ENCODE data around the gene SPI1. TPM values are rescaled to one million over a fixed set of nuclear protein-coding genes. Genes with fewer than 3 reads are reported as not detected.

The SPI1 gene
- total RNA-seq, 4 donors from 2014 or later = 2.6 to 15.4 (median 8.8) TPM

DNA sequence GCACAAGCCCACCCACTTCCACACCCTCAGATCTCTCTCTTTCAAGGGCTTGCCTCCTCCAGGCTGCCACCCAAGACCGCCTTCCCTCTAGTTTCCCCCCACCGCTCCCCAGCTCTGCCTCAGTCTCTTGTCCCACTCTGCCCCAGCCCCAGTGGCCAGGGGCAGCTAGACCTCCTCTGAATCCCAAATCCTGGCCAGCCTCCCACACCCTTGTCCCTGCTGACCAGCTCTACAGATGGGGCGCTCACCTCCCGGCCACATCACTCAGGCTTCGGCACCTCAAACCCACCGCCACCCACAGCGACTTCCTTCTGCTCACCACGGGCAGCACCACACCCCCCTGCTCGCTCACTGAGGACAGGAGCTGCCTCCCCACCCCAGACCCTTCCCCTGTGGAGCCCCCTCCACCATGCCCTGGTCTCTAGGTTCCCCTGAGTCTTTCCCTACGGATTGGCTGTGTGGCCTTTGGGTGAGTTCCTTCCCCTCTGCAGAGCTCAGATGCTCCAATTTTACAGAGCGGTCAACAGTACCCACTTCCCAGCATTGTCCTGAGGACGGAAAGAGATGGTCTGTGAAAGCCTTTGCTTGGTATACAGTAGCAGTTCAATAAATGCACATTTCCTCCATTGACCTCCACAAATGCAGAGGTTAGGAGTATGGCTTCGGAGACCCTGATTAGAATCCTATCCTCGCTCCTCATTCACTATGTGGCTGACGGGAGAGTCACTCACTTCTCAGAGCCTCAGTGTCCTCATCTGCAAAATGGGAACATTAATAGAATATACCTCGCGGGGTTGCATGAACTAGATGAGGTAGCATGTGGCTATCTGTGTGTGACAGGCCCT, 11.5 kb upstream of the SPI1 start:
- Histone ChIP-seq H3K9me3 (no peaks in the 10 kb centered on the region), H3K27ac (peak overlapping the region; percentile 65 to 82 (median 70)), H3K27me3 (no peaks in the 10 kb centered on the region), H3K36me3 (no peaks in the 10 kb centered on the region), H3K4me1 (peaks cover 20 to 60% (median 23%) of the 10 kb centered on the region in 3 donors), H3K4me3 (no peak overlapping the region)
- no peak for DNase-seq
- 86 to 90% methylated on average over 14 to 15 of the region's 17 CpGs for WGBS, 2 donors
- intact Hi-C loops (cut with DNase I) = no loop called here
- TF ChIP-seq, protein P1, sequence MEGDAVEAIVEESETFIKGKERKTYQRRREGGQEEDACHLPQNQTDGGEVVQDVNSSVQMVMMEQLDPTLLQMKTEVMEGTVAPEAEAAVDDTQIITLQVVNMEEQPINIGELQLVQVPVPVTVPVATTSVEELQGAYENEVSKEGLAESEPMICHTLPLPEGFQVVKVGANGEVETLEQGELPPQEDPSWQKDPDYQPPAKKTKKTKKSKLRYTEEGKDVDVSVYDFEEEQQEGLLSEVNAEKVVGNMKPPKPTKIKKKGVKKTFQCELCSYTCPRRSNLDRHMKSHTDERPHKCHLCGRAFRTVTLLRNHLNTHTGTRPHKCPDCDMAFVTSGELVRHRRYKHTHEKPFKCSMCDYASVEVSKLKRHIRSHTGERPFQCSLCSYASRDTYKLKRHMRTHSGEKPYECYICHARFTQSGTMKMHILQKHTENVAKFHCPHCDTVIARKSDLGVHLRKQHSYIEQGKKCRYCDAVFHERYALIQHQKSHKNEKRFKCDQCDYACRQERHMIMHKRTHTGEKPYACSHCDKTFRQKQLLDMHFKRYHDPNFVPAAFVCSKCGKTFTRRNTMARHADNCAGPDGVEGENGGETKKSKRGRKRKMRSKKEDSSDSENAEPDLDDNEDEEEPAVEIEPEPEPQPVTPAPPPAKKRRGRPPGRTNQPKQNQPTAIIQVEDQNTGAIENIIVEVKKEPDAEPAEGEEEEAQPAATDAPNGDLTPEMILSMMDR (IDR thresholded peaks at IDR 0.05) = no peak
- TF ChIP-seq POLR2A (IDR thresholded peaks at IDR 0.05) = no peak

DNA sequence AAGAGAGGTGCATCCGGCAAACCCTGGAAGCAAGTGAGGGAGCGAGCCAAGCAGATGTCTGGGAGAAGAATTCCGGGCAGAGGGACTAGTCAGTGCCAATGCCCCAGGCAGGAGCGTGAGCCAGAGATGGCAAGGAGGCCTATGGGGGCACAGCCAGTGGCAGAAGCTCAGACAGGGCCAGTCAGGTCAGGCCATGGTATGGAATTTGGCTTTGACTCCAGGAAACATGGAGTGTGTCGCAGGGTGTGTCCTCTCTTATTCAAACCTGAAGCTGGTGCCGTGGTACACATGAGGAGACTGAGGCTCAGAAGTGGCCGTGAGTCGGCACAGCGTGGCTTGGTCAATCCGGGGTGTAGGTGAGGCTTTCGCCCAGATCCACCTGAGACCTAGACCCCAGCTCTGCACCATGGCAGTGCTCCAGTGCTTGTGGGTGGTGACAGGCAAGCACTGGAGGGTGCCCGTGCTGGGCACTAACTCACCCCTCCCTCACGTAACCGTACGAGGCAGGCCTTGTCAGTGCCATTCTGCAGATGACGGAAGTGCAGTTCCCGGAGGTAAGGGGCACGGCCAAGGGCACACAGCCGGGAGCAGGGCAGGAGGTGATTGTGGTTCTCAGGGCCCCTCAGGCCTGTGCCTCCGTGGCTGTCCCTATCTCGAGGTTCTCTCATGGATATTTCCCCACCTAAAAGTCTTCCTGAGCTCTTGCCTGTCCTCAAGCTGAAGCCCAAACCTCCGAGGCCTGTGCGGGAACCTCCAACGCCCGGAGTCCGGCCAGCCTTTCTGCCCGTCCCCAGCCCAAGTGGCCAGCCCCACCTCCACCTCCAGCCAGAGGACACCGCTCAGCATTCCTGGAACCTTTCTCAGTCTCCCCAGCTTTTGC, 10.6 kb upstream of the SPI1 start:
- intact Hi-C loops (cut with DNase I) = no loop called here
- Histone ChIP-seq H3K27me3 (no peaks in the 10 kb centered on the region), H3K4me3 (peak overlapping the region in 1 of 4 donors; percentile 25), H3K36me3 (no peaks in the 10 kb centered on the region), H3K4me1 (peaks cover 16 to 51% (median 20%) of the 10 kb centered on the region in 3 donors), H3K27ac (peak overlapping the region; percentile 65 to 82 (median 70)), H3K9me3 (no peaks in the 10 kb centered on the region)
- TF ChIP-seq, protein P1 (IDR thresholded peaks at IDR 0.05) = no peak
- no peak for TF ChIP-seq POLR2A (IDR thresholded peaks at IDR 0.05)
- no peak for DNase-seq
- WGBS, 2 donors = 61 to 63% methylated on average over 19 to 26 of the region's 28 CpGs

DNA sequence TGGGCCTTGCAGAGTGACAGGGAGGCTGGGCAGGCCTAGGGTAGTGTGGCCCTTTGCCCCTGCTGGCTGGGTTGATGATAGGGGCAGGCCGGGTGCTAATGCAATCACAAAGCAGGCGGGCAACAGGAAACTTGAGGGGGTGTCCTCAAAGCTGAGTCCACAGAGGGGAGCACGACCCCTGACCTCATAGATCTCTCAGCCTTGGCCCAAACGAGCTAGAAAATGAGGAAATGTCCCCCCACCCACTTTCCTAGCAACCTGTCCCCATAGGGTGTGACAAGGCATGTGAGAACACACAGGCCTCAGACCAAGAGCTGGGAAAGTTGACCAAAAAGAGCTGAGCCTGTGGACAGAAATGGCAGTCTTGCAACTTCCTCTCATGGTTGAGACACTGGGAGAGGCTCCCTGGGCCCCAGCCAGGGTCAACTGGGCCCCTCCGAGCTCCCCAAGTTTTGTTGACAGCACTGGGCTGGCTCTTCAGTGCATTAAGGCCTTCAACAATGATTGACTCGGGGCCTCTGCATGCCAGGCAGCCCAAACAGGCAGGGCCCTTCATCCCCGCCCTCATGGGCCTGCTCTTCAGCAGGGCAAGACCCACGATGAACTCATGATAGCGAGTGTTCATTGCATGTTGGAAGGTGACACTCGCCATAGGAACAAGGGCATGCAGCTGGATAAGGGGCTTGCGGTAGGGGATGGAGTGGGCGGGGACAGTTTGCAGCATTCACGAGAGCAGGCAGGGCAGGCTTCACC, 9.8 kb upstream of the SPI1 start:
- Histone ChIP-seq H3K4me3 (no peak overlapping the region), H3K27ac (peak overlapping the region; percentile 65 to 82 (median 70)), H3K4me1 (peaks cover 15 to 44% (median 20%) of the 10 kb centered on the region in 3 donors), H3K27me3 (no peaks in the 10 kb centered on the region), H3K36me3 (no peaks in the 10 kb centered on the region), H3K9me3 (no peaks in the 10 kb centered on the region)
- intact Hi-C loops (cut with DNase I) = no loop called here
- 53 to 54% methylated on average over 6 to 7 of the region's 13 CpGs for WGBS, 2 donors
- no peak for DNase-seq
- no peak for TF ChIP-seq POLR2A (IDR thresholded peaks at IDR 0.05)
- TF ChIP-seq, protein P1 (IDR thresholded peaks at IDR 0.05) = no peak

DNA sequence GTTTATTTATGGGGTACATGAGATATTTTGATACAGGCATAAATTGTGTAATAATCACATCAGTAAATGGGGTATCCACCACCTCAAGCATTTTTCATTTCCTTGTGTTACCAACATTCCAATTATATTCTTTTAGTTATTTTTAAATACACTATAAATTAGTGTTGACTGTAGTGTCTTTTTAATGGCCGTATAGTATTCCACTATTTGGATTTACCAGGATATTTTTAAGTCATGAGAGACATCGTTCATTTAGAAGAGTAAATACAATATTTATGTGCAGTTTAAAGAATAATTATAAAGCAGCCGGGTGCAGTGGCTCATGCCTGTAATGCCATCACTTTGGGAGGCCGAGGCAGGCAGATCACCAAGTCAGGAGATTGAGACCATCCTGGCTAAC, 6.2 kb upstream of the SPI1 start:
- intact Hi-C loops (cut with DNase I) = no loop called here
- no peaks in the 10 kb centered on the region for H3K27me3 ChIP-seq

DNA sequence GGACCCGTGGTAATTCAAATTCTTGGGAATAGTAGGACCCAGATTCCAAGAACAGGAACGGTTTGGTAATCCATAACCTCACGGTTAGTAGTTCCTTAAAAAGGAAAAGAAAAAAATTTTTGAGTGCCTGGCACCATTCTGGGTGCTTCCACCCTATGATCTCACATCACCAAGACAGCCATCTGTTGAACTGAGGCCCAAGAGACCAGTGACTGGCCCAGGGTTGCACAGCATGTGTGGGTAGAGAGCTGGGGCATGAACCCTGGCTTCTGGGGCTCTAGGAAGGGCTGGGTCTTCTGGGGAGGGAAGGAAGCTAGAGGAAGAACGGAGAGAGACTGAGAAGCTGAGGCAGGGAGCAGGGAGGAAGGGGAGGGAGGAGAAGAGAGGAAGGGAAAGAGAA, 4.7 kb upstream of the SPI1 start:
- Histone ChIP-seq H3K27ac (no peak overlapping the region), H3K27me3 (no peaks in the 10 kb centered on the region), H3K4me3 (no peak overlapping the region), H3K9me3 (no peaks in the 10 kb centered on the region), H3K36me3 (no peaks in the 10 kb centered on the region), H3K4me1 (peaks cover 4 to 7% (median 5%) of the 10 kb centered on the region in 3 donors)
- WGBS, 2 donors = 55 to 70% methylated on average over 4 of the region's 4 CpGs
- TF ChIP-seq, protein P1 (IDR thresholded peaks at IDR 0.05) = no peak
- TF ChIP-seq POLR2A (IDR thresholded peaks at IDR 0.05) = no peak
- no peak for DNase-seq
- intact Hi-C loops (cut with DNase I) = no loop called here

More for the DNA sequence above, 6.2 kb upstream of the SPI1 start:
- H3K36me3 ChIP-seq = no peaks in the 10 kb centered on the region
- no peak for DNase-seq
- H3K9me3 ChIP-seq = no peaks in the 10 kb centered on the region
- peaks cover 13 to 21% (median 18%) of the 10 kb centered on the region in 3 donors for H3K4me1 ChIP-seq
- no peak overlapping the region for H3K4me3 ChIP-seq
- no peak overlapping the region for H3K27ac ChIP-seq
- 91 to 94% methylated on average over 4 of the region's 4 CpGs for WGBS, 2 donors
- no peak for TF ChIP-seq POLR2A (IDR thresholded peaks at IDR 0.05)

All from esophagus squamous epithelium (tissue), 5 donors.